ENCODE data around the gene EFHC2. TPM values are rescaled to one million over a fixed set of nuclear protein-coding genes. Genes with fewer than 3 reads are reported as not detected.

Gene EFHC2
- total RNA-seq, 1 donor from 2014 or later: not detected

- no peak overlapping the region for H3K4me3 Mint-ChIP-seq (ENCODE audit: unreplicated experiment)
- H3K4me1 Mint-ChIP-seq (ENCODE audit: low read depth): no peaks in the 10 kb centered on the region
- DNase-seq (ENCODE audit: low spot score): no peak
- H3K36me3 Mint-ChIP-seq (ENCODE audit: low read depth): no peaks in the 10 kb centered on the region
- H3K9me3 Mint-ChIP-seq (ENCODE audit: low read depth): no peaks in the 10 kb centered on the region
- H3K27ac Mint-ChIP-seq (ENCODE audit: unreplicated experiment): no peak overlapping the region
- peaks cover 5% of the 10 kb centered on the region for H3K27me3 Mint-ChIP-seq (ENCODE audit: low read depth)
- TF ChIP-seq CTCF (IDR thresholded peaks at IDR 0.05): no peak
Observed at GRCh38 chrX:44240036-44240435, 103.4 kb downstream of the EFHC2 start.

GRCh38 chrX:44239036-44239435, 104.4 kb downstream of the EFHC2 start:
- H3K4me1 Mint-ChIP-seq (ENCODE audit: low read depth): no peaks in the 10 kb centered on the region
- peaks cover 5% of the 10 kb centered on the region for H3K27me3 Mint-ChIP-seq (ENCODE audit: low read depth)
- no peak for TF ChIP-seq CTCF (IDR thresholded peaks at IDR 0.05)
- no peaks in the 10 kb centered on the region for H3K36me3 Mint-ChIP-seq (ENCODE audit: low read depth)
- H3K9me3 Mint-ChIP-seq (ENCODE audit: low read depth): no peaks in the 10 kb centered on the region
- no peak for DNase-seq (ENCODE audit: low spot score)
- H3K27ac Mint-ChIP-seq (ENCODE audit: unreplicated experiment): no peak overlapping the region
- H3K4me3 Mint-ChIP-seq (ENCODE audit: unreplicated experiment): no peak overlapping the region

GRCh38 chrX:44235534-44235933, 107.9 kb downstream of the EFHC2 start:
- DNase-seq (ENCODE audit: low spot score): no peak
- Mint-ChIP-seq H3K4me1 (ENCODE audit: low read depth) (no peaks in the 10 kb centered on the region), H3K27me3 (ENCODE audit: low read depth) (peaks cover 5% of the 10 kb centered on the region), H3K4me3 (ENCODE audit: unreplicated experiment) (no peak overlapping the region), H3K9me3 (ENCODE audit: low read depth) (peaks cover 3% of the 10 kb centered on the region), H3K36me3 (ENCODE audit: low read depth) (no peaks in the 10 kb centered on the region), H3K27ac (ENCODE audit: unreplicated experiment) (no peak overlapping the region)
- no peak for TF ChIP-seq CTCF (IDR thresholded peaks at IDR 0.05)

- H3K9me3 Mint-ChIP-seq (ENCODE audit: low read depth): peaks cover 3% of the 10 kb centered on the region
- no peak overlapping the region for H3K27ac Mint-ChIP-seq (ENCODE audit: unreplicated experiment)
- H3K27me3 Mint-ChIP-seq (ENCODE audit: low read depth): peaks cover 5% of the 10 kb centered on the region
- no peak overlapping the region for H3K4me3 Mint-ChIP-seq (ENCODE audit: unreplicated experiment)
- no peaks in the 10 kb centered on the region for H3K36me3 Mint-ChIP-seq (ENCODE audit: low read depth)
- no peaks in the 10 kb centered on the region for H3K4me1 Mint-ChIP-seq (ENCODE audit: low read depth)
- no peak for TF ChIP-seq CTCF (IDR thresholded peaks at IDR 0.05)
- DNase-seq (ENCODE audit: low spot score): no peak
Observed at GRCh38 chrX:44234541-44234940, 108.9 kb downstream of the EFHC2 start.

GRCh38 chrX:44234116-44234515, 109.4 kb downstream of the EFHC2 start:
- DNase-seq (ENCODE audit: low spot score): no peak
- Mint-ChIP-seq H3K4me3 (ENCODE audit: unreplicated experiment) (no peak overlapping the region), H3K4me1 (ENCODE audit: low read depth) (no peaks in the 10 kb centered on the region), H3K9me3 (ENCODE audit: low read depth) (peaks cover 3% of the 10 kb centered on the region), H3K36me3 (ENCODE audit: low read depth) (no peaks in the 10 kb centered on the region), H3K27me3 (ENCODE audit: low read depth) (peaks cover 5% of the 10 kb centered on the region), H3K27ac (ENCODE audit: unreplicated experiment) (no peak overlapping the region)
- TF ChIP-seq CTCF (IDR thresholded peaks at IDR 0.05): no peak
